K562 (cell line): Measurements from ENCODE around the gene RPTOR. TPM values are rescaled to one million over a fixed set of nuclear protein-coding genes. Genes with fewer than 3 reads are reported as not detected.

Experiments
- ATAC-seq: fragments of 200-7000 bp; cut with Tn5 transposase; 3 replicates; pipeline ENCODE4 v1.9.1; 2020; ENCODE audit warnings: moderate library complexity
- BruUV-seq: library from RNA; stranded (reverse); fragments of 400-500 nt; replicated peaks from 2 replicates; lab custom pipeline; 2021; lab: Mats Ljungman, UMichigan
- CTCF ChIA-PET: fragments of 300-600 bp; formaldehyde crosslinking; extraction: SDS; loops from one replicate; lab custom pipeline; 2021; ENCODE audit warnings: low intra/inter-chr PET ratio; lab: Yijun Ruan, JAX
- POLR2A ChIA-PET: fragments of 300-600, 350-650 bp; sonication (Branson Sonifier 250); formaldehyde crosslinking; extraction: SDS; loops from one replicate; lab custom pipeline; 2021; ENCODE audit warnings: antibody characterized with exemption, inconsistent platforms; lab: Yijun Ruan, JAX
- DNase-seq, 4 experiments: peaks; one replicate each; pipeline versions ENCODE4 v3.0.0 to v3.0.0-alpha.2; 2011 to 2018; ENCODE audit warnings: low spot score in 3 of 4, mixed read lengths in 3 of 4; ENCODE audit errors: extremely low read depth in 1 of 4
- FAIRE-seq: peaks from 2 replicates; lab custom pipeline; 2011; peaks lifted over from hg19 to GRCh38; lab: Jason Lieb, UNC
- H2AFZ ChIP-seq: 2 replicates; pipeline ENCODE4 v1.6.0; 2011; ENCODE audit warnings: low read depth, low read length, control low read depth, inconsistent platforms
- H3K27ac ChIP-seq: fragments of 200-600 bp; 3 replicates; pipeline ENCODE4 v1.8.0; 2011; ENCODE audit warnings: low read depth, mild to moderate bottlenecking, control low read depth, inconsistent platforms, low read length, moderate library complexity, mixed read lengths; ENCODE audit errors: extremely low read depth
- H3K27me3 ChIP-seq, 2 experiments: fragments of 300-600 bp in 1 of 2; 2 replicates in 1 of 2; 3 replicates in 1 of 2; pipeline versions ENCODE4 v1.6.0 to v1.8.0; 2011; ENCODE audit warnings: inconsistent platforms in 2 of 2, low read length in 2 of 2, mild to moderate bottlenecking in 1 of 2, mixed read lengths in 1 of 2, moderate library complexity in 1 of 2; ENCODE audit not compliant: control insufficient read depth in 2 of 2, insufficient read depth in 2 of 2
- H3K36me3 ChIP-seq: fragments of 300-600 bp; 3 replicates; pipeline ENCODE4 v1.8.0; 2011; ENCODE audit warnings: mild to moderate bottlenecking, low read length, inconsistent platforms; ENCODE audit not compliant: control insufficient read depth, insufficient read depth
- H3K4me1 ChIP-seq, 2 experiments: fragments of 200-600 bp in 1 of 2; replicated peaks in 1 of 2; 2 replicates in 1 of 2; 3 replicates in 1 of 2; pipeline versions ENCODE4 v1.5.1 to v1.8.0; 2011; ENCODE audit warnings: inconsistent platforms in 2 of 2, low read length in 2 of 2, mild to moderate bottlenecking in 1 of 2, mixed read lengths in 1 of 2, moderate library complexity in 1 of 2; ENCODE audit not compliant: control insufficient read depth in 2 of 2, insufficient read depth in 2 of 2
- H3K4me2 ChIP-seq: 2 replicates; pipeline ENCODE4 v1.6.1; 2011; ENCODE audit warnings: low read length, control low read depth, inconsistent platforms, mixed read lengths; ENCODE audit not compliant: insufficient read depth
- H3K4me3 ChIP-seq: fragments of 200-600 bp; sonication (generic), shearing (Covaris generic); 2 replicates; pipeline ENCODE4 v1.5.1; 2016; ENCODE audit warnings: control low read depth, inconsistent platforms
- H3K79me2 ChIP-seq: fragments of 200-600 bp; 3 replicates; pipeline ENCODE4 v1.8.0; 2011; ENCODE audit warnings: low read length, inconsistent platforms; ENCODE audit not compliant: control insufficient read depth, insufficient read depth
- H3K9ac ChIP-seq, 2 experiments: 2 replicates each; pipeline versions ENCODE4 v1.6.0 to v1.6.1; 2011; ENCODE audit warnings: low read depth in 2 of 2, low read length in 2 of 2, control low read depth in 1 of 2, inconsistent platforms in 1 of 2, mild to moderate bottlenecking in 1 of 2, mixed read lengths in 1 of 2; ENCODE audit not compliant: insufficient read depth in 1 of 2
- H3K9me1 ChIP-seq: one replicate; pipeline ENCODE4 v1.6.0; 2011; ENCODE audit warnings: inconsistent platforms, mild to moderate bottlenecking, low read length, moderate library complexity; ENCODE audit not compliant: control insufficient read depth, insufficient read depth
- H3K9me3 ChIP-seq: replicated peaks from 2 replicates; pipeline ENCODE4 v1.5.1; 2011; ENCODE audit warnings: low read depth, low read length, inconsistent platforms; ENCODE audit not compliant: control insufficient read depth, insufficient read depth
- H4K20me1 ChIP-seq: replicated peaks from 2 replicates; pipeline ENCODE4 v1.6.1; 2011; ENCODE audit warnings: low read length, inconsistent platforms, mixed read lengths; ENCODE audit not compliant: control insufficient read depth, insufficient read depth
- CBFA2T3 ChIP-seq: fragments of 450-650 bp; IDR thresholded peaks from 2 replicates; pipeline ENCODE4 v1.6.1; 2017
- RBM25 ChIP-seq: fragments of 200-400 bp; formaldehyde crosslinking; IDR thresholded peaks from 2 replicates; pipeline ENCODE4 v1.6.1; 2018; ENCODE audit warnings: low read length, low read depth, moderate library complexity; ENCODE audit not compliant: severe bottlenecking
- WGBS: fragments of 100-300 bp; shearing (Covaris generic); methylation state at CpG from one replicate; pipeline ENCODE4 v1.1.6; 2016; ENCODE audit warnings: low coverage, mixed read lengths; ENCODE audit not compliant: insufficient coverage; ENCODE audit errors: missing lambda C conversion rate; 5-methylcytosine and 5-hydroxymethylcytosine counted together
- in situ Hi-C: fragments of 300-500 bp; cut with MboI; formaldehyde crosslinking; loops from 4 replicates; pipeline ENCODE4 v1.15.0; 2018; ENCODE audit warnings: inconsistent platforms, mixed read lengths
- intact Hi-C: fragments of 100-400 bp; cut with micrococcal nuclease; formaldehyde crosslinking; loops from 2 replicates; pipeline ENCODE4 v1.14.2; 2022
- polyA plus RNA-seq, 8 experiments: library from polyadenylated mRNA; depleted of rRNA in 4 of 8; stranded (reverse) in 5 of 8; unstranded in 3 of 8; fragments of >200 nt; fragmentation: Nextera tagmentation in 2 of 8; fragmentation: Illumina TruSeq in 1 of 8; extraction: Ambion mirVana in 2 of 8; extraction: Trizol in 1 of 8; gene quantifications; 2 replicates each; pipeline versions ENCODE4 v1.2.1 to v1.2.3, GENCODE V29; 2011 to 2014; ENCODE audit warnings: inconsistent platforms in 1 of 8, missing spikeins in 1 of 8
- total RNA-seq, 7 experiments: library from RNA; depleted of rRNA in 6 of 7; stranded (reverse); fragments of >200 nt in 6 of 7; fragmentation: Illumina TruSeq in 2 of 7; extraction: Trizol in 2 of 7; gene quantifications; 2 replicates each; pipeline versions ENCODE4 v1.2.1 to v1.2.3, GENCODE V29; 2011 to 2021; ENCODE audit warnings: low replicate concordance in 1 of 7
- TF ChIP-seq, protein P1 (sequence below): fragments of 450-650 bp; IDR thresholded peaks from 2 replicates; pipeline ENCODE4 v1.7.1; 2018; ENCODE audit warnings: mild to moderate bottlenecking, low read depth; ENCODE audit not compliant: partially characterized antibody
- TF ChIP-seq, protein P2 (sequence below): sonication (generic); formaldehyde crosslinking; IDR thresholded peaks from 2 replicates; pipeline ENCODE4 v1.8.1; 2023; ENCODE audit warnings: mild to moderate bottlenecking, missing genetic modification reagents
- TF ChIP-seq, protein P3 (sequence below), 2 experiments: fragments of 450-650 bp; IDR thresholded peaks; 2 replicates each; pipeline ENCODE4 v1.6.1; 2016; ENCODE audit warnings: mild to moderate bottlenecking in 2 of 2, borderline replicate concordance in 1 of 2, low read depth in 1 of 2, moderate library complexity in 1 of 2

The RPTOR gene
- total and polyA plus RNA-seq, 9 of the 15 experiments (the other 6 are each of a cell fraction or from before 2014, with no cell fraction given), result 0.24 to 54.1 (median 10.2) TPM

DNA sequence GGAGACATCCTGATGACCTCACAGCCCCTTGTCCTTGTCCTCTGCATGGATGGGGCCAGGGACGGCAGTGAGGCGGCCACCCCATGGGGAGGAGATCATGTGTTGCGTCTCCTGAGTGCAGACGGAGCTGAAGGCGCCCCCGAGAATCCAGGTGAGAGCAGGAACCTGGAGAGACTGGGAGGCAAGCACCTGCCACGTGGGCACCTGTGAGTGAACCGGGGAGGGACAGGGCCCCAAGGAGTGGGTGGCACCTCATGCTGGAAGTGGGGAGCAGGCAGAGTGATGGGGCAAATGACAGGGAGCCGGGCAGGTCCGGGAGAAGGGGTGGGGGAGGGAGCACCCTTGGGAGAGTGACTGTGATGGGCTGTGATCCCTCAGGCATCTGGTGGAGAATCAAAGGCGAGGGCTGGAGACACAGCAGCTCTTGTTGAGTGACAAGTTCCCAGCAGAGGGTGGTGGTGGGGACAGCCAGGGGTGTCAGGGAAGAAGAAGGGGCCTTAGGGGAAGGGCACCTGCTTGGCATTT is 272.7 kb downstream of the RPTOR start (continued):
- TF ChIP-seq, protein P1, sequence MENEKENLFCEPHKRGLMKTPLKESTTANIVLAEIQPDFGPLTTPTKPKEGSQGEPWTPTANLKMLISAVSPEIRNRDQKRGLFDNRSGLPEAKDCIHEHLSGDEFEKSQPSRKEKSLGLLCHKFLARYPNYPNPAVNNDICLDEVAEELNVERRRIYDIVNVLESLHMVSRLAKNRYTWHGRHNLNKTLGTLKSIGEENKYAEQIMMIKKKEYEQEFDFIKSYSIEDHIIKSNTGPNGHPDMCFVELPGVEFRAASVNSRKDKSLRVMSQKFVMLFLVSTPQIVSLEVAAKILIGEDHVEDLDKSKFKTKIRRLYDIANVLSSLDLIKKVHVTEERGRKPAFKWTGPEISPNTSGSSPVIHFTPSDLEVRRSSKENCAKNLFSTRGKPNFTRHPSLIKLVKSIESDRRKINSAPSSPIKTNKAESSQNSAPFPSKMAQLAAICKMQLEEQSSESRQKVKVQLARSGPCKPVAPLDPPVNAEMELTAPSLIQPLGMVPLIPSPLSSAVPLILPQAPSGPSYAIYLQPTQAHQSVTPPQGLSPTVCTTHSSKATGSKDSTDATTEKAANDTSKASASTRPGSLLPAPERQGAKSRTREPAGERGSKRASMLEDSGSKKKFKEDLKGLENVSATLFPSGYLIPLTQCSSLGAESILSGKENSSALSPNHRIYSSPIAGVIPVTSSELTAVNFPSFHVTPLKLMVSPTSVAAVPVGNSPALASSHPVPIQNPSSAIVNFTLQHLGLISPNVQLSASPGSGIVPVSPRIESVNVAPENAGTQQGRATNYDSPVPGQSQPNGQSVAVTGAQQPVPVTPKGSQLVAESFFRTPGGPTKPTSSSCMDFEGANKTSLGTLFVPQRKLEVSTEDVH, result no peak
- TF ChIP-seq RBM25, result no peak
- TF ChIP-seq, protein P2, sequence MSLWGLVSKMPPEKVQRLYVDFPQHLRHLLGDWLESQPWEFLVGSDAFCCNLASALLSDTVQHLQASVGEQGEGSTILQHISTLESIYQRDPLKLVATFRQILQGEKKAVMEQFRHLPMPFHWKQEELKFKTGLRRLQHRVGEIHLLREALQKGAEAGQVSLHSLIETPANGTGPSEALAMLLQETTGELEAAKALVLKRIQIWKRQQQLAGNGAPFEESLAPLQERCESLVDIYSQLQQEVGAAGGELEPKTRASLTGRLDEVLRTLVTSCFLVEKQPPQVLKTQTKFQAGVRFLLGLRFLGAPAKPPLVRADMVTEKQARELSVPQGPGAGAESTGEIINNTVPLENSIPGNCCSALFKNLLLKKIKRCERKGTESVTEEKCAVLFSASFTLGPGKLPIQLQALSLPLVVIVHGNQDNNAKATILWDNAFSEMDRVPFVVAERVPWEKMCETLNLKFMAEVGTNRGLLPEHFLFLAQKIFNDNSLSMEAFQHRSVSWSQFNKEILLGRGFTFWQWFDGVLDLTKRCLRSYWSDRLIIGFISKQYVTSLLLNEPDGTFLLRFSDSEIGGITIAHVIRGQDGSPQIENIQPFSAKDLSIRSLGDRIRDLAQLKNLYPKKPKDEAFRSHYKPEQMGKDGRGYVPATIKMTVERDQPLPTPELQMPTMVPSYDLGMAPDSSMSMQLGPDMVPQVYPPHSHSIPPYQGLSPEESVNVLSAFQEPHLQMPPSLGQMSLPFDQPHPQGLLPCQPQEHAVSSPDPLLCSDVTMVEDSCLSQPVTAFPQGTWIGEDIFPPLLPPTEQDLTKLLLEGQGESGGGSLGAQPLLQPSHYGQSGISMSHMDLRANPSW, result no peak

DNA sequence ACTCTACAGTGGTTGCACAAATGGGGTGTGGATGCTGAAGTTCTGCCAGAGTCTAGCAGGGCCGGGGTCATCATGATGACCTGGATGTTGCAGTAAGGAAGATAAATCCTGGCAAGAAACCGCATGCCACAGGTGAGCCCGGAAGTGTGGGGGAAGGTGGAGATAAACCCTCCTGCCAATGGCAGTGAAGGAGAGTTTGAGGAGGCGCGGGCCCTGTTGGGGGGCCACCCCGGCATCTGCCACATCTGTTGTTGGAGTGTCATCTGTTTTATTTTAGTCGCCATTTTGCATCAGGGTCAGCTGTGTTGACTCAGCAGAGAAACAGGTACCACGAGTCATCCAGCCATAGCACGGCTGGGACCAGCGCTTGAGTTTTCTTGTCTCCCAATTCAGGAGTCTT is 273.2 kb downstream of the RPTOR start:
- no peak overlapping the region for H3K4me2 ChIP-seq
- peak; percentile 29; the same call in 1 of the 3 replicates for ATAC-seq
- H2AFZ ChIP-seq, result no peak overlapping the region
- WGBS, result 38% methylated on average over 10 of the region's 10 CpGs
- H3K36me3 ChIP-seq, result peaks cover 15% of the 10 kb centered on the region; the same call in 2 of the 3 replicates
- no peaks in the 10 kb centered on the region for H3K9me3 ChIP-seq
- intact Hi-C loops (no loop called here), in situ Hi-C loops (no loop called here)
- peaks cover 0 to 21% of the 10 kb centered on the region in 2 experiments; a peak in 2 of 5 replicates for H3K4me1 ChIP-seq
- no peak for FAIRE-seq
- no peaks in the 10 kb centered on the region for H3K27me3 ChIP-seq
- ChIA-PET POLR2A (interaction anchor here (0.6 to 1.4 kb wide), 3 partner anchors 11 to 1843 kb away, joined by 3 to 5 read pairs (median 3); no protein-coding TSS in a partner anchor), CTCF (no interaction called here)
- H4K20me1 ChIP-seq, result 0 out of 2 replicates have a peak, but pooled peaks cover 3% of the 10 kb centered on the region
- no peak overlapping the region for H3K4me3 ChIP-seq
- no peaks in the 10 kb centered on the region for H3K79me2 ChIP-seq
- no peak overlapping the region for H3K27ac ChIP-seq
- H3K9ac ChIP-seq, result no peak overlapping the region
- peaks cover 2% of the 10 kb centered on the region for H3K9me1 ChIP-seq
- no TSS peak for BruUV-seq
- no peak for DNase-seq
- 0 out of 2 replicates have a peak, but pooled peaks have one; percentile 9 for TF ChIP-seq CBFA2T3
- TF ChIP-seq, protein P3, sequence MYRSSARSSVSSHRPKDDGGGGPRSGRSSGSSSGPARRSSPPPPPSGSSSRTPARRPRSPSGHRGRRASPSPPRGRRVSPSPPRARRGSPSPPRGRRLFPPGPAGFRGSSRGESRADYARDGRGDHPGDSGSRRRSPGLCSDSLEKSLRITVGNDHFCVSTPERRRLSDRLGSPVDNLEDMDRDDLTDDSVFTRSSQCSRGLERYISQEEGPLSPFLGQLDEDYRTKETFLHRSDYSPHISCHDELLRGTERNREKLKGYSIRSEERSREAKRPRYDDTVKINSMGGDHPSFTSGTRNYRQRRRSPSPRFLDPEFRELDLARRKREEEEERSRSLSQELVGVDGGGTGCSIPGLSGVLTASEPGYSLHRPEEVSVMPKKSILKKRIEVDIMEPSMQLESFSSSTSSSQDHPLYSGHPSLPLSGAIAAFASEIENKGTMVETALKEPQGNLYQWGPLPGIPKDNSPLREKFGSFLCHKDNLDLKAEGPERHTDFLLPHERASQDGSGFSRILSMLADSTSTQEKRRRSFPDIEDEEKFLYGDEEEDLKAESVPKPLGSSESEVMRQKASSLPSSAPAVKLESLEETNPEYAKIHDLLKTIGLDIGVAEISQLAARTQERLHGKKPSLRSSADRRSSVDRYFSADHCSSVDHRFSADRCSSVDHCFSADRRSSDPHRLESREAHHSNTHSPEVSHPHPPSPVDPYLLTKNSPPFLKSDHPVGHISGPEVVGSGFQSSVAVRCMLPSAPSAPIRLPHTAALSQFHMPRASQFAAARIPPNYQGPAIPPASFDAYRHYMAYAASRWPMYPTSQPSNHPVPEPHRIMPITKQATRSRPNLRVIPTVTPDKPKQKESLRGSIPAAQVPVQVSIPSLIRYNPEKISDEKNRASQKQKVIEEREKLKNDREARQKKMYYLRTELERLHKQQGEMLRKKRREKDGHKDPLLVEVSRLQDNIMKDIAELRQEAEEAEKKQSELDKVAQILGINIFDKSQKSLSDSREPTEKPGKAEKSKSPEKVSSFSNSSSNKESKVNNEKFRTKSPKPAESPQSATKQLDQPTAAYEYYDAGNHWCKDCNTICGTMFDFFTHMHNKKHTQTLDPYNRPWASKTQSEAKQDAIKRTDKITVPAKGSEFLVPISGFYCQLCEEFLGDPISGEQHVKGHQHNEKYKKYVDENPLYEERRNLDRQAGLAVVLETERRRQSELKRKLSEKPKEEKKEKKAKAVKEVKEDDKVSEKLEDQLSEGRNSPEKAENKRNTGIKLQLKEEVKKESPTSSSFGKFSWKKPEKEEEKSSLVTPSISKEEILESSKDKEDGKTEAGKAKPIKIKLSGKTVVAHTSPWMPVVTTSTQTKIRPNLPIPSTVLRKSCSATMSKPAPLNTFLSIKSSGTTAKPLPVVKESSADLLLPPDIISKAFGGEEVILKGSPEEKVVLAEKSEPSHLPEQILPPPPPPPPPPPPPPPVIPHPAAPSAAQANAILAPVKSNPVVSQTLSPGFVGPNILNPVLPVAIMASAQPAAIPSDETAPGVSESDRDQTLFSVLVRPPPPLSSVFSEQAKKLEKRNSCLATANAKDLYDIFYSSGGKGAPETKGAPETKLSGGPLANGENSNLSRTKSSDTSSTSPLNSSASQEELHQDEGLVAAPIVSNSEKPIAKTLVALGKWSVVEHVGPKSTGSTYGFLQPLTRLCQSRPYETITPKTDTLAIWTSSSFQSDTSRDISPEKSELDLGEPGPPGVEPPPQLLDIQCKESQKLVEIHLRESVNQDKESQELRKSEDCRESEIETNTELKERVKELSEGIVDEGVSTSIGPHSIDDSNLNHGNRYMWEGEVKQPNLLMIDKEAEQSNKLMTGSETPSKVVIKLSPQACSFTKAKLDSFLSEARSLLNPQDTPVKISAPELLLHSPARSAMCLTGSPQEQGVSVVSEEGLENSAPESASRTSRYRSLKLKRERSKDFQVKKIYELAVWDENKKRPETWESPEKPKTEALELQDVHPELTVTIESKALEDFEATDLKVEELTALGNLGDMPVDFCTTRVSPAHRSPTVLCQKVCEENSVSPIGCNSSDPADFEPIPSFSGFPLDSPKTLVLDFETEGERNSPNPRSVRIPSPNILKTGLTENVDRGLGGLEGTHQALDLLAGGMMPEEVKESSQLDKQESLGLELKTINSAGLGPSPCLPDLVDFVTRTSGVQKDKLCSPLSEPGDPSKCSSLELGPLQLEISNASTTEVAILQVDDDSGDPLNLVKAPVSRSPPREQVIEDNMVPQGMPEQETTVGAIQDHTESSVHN (IDR thresholded peaks at IDR 0.05; ENCODE audit: borderline replicate concordance in 1 of 2, low read depth in 1 of 2), result no peak
